CD4-positive, alpha-beta T cell treated with Interleukin-17A for 1 hour (primary cell): ENCODE results near the gene MRAP.
"Not testable (repeated sequence)": the region's sequence is repeated elsewhere in the genome, so short reads cannot be mapped to it uniquely, and the experiment has no call there.

ENCODE experiments used
- DNase-seq: peaks from one replicate; pipeline ENCODE4 v3.0.0-alpha.2; 2020

The MRAP gene

GRCh38 chr21:32300117-32300681 lies 1.5 kb downstream of the MRAP start:
- no peak for DNase-seq

GRCh38 chr21:32301596-32301995 lies 2.9 kb downstream of the MRAP start:
- DNase-seq = no peak

GRCh38 chr21:32302560-32302959 lies 3.9 kb downstream of the MRAP start:
- DNase-seq = no peak

- DNase-seq = no peak
These were observed 4.7 kb downstream of the MRAP start for GRCh38 chr21:32303385-32303784.

GRCh38 chr21:32304998-32305397 lies 6.3 kb downstream of the MRAP start:
- DNase-seq = no peak

GRCh38 chr21:32306021-32306780 lies 7.5 kb downstream of the MRAP start:
- no peak for DNase-seq

GRCh38 chr21:32307706-32308105 lies 9.1 kb downstream of the MRAP start:
- DNase-seq = no peak

GRCh38 chr21:32308696-32309095 lies 10.0 kb downstream of the MRAP start:
- DNase-seq = no peak

- no peak for DNase-seq
These were observed 11.3 kb downstream of the MRAP start for GRCh38 chr21:32309906-32310460.

- DNase-seq = not testable (repeated sequence)
These were observed 12.3 kb downstream of the MRAP start for GRCh38 chr21:32310976-32311375.

GRCh38 chr21:32311621-32312020 lies 13.0 kb downstream of the MRAP start:
- DNase-seq = no peak

GRCh38 chr21:32312326-32312725 lies 13.7 kb downstream of the MRAP start:
- no peak for DNase-seq

- DNase-seq = no peak
These were observed 14.3 kb downstream of the MRAP start for GRCh38 chr21:32312976-32313375.

- DNase-seq = no peak
These were observed 16.2 kb downstream of the MRAP start for GRCh38 chr21:32314806-32315205.

- DNase-seq = no peak
These were observed 17.0 kb downstream of the MRAP start for GRCh38 chr21:32315511-32316281.

GRCh38 chr21:32316361-32317215 lies 17.9 kb downstream of the MRAP start:
- DNase-seq = no peak

- DNase-seq = no peak
These were observed 19.1 kb downstream of the MRAP start for GRCh38 chr21:32317726-32318125.

GRCh38 chr21:32319012-32319411 lies 20.4 kb downstream of the MRAP start:
- no peak for DNase-seq

- DNase-seq = no peak
These were observed 21.4 kb downstream of the MRAP start for GRCh38 chr21:32320059-32320458.

GRCh38 chr21:32320726-32321125 lies 22.1 kb downstream of the MRAP start:
- no peak for DNase-seq

- DNase-seq = no peak
These were observed 22.8 kb downstream of the MRAP start for GRCh38 chr21:32321480-32321879.

- DNase-seq = no peak
These were observed 23.4 kb downstream of the MRAP start for GRCh38 chr21:32322103-32322502.

GRCh38 chr21:32322676-32323075 lies 24.0 kb downstream of the MRAP start:
- DNase-seq = no peak
